Measurements from ENCODE around the gene USP31.

DNA sequence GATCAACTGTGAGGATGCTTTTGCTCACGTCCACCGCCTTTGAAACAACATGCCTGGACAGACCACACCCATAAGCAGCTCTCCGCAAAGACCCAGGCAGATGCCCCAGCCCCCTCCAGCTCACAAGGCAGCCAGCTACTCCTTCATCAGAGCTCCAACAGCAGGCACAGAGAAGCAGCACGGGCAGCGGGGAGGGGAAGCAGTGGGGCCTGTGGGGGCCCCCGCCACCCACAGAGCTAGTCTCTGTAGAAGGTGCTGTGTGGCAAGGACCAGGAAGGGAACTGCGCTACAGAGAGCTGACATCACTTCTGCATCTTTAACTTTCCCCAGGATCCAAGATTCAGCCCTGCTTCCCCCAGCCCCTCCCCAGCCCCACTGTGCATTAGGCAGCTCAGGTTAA lies 23.3 kb upstream of the USP31 start:
- TF ChIP-seq POLR2A (IDR thresholded peaks at IDR 0.05) = no peak
- no peak for TF ChIP-seq CTCF (IDR thresholded peaks at IDR 0.05 in 8 of 11, conservative IDR thresholded peaks at IDR 0.05 in 3 of 11)
- TF ChIP-seq POLR2AphosphoS5 (IDR thresholded peaks at IDR 0.05) = no peak
